Measurements from ENCODE around the gene SH3RF3. TPM values are rescaled to one million over a fixed set of nuclear protein-coding genes. Genes with fewer than 3 reads are reported as not detected.

SH3RF3 gene
- total RNA-seq, 1 donor from 2014 or later = 7.9 TPM

DNA sequence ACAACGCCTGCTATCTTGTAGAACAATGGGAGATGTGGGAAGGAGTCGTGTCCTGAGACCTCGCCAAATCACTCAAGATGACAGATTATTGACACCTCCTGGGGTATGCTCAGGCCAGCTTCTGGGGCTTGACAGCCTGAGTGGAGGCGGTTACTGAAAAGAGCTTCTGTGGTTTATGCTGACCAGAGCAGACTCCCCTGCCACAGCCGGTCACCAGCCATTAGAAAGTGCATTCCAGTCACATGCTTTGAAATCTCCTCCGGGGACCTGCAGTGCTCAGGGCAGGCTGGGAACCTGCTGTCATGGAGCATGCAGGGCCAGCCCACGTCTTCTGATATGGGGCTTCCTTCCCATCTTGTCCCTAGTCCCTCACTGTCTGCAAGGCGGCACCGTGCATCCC lies 268.9 kb downstream of the SH3RF3 start:
- Histone ChIP-seq H3K36me3 (peaks cover 13% of the 10 kb centered on the region), H3K27me3 (ENCODE audit: low read depth) (no peaks in the 10 kb centered on the region), H3K9me3 (replicated peaks) (no peaks in the 10 kb centered on the region), H3K4me3 (no peak overlapping the region), H3K4me1 (peaks cover 15% of the 10 kb centered on the region), H3K27ac (replicated peaks) (no peak overlapping the region)
- no peak for DNase-seq
- TF ChIP-seq, protein P1, sequence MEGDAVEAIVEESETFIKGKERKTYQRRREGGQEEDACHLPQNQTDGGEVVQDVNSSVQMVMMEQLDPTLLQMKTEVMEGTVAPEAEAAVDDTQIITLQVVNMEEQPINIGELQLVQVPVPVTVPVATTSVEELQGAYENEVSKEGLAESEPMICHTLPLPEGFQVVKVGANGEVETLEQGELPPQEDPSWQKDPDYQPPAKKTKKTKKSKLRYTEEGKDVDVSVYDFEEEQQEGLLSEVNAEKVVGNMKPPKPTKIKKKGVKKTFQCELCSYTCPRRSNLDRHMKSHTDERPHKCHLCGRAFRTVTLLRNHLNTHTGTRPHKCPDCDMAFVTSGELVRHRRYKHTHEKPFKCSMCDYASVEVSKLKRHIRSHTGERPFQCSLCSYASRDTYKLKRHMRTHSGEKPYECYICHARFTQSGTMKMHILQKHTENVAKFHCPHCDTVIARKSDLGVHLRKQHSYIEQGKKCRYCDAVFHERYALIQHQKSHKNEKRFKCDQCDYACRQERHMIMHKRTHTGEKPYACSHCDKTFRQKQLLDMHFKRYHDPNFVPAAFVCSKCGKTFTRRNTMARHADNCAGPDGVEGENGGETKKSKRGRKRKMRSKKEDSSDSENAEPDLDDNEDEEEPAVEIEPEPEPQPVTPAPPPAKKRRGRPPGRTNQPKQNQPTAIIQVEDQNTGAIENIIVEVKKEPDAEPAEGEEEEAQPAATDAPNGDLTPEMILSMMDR (IDR thresholded peaks at IDR 0.05; ENCODE audit: borderline replicate concordance) = no peak
- intact Hi-C loops (cut with micrococcal nuclease) = no loop called here

DNA sequence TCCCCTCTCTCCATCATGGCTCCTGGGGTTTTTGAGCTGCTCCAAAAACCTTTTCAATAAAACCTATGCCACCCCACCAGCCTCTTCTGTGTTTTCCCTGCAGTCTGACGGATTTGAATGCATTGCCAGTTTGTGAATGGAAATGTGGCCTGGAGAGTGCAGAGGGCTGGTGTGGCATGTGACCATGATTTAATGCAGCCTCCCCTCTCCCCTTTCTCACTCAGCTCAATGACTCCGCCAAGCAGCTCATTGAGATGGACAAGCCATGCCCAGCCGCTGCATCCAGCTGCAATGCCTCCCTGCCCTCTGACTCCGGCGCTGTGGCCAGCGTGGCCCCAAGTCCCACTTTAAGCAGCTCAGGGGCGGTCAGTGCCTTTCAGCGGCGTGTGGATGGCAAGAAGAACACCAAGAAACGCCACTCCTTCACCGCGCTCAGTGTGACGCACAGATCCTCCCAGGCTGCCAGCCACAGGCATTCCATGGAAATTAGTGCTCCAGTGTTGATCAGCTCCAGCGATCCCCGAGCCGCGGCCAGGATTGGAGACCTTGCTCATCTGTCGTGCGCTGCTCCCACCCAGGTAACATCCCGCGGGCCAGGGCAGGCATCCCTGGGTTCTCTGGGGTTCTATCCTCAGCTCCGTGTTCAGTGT lies 269.5 kb downstream of the SH3RF3 start:
- Histone ChIP-seq H3K27ac (replicated peaks) (no peak overlapping the region), H3K4me1 (peaks cover 15% of the 10 kb centered on the region), H3K9me3 (replicated peaks) (no peaks in the 10 kb centered on the region), H3K27me3 (ENCODE audit: low read depth) (no peaks in the 10 kb centered on the region), H3K36me3 (peaks cover 13% of the 10 kb centered on the region), H3K4me3 (no peak overlapping the region)
- no peak for DNase-seq
- intact Hi-C loops (cut with micrococcal nuclease) = no loop called here
- TF ChIP-seq, protein P1 (IDR thresholded peaks at IDR 0.05; ENCODE audit: borderline replicate concordance) = no peak

DNA sequence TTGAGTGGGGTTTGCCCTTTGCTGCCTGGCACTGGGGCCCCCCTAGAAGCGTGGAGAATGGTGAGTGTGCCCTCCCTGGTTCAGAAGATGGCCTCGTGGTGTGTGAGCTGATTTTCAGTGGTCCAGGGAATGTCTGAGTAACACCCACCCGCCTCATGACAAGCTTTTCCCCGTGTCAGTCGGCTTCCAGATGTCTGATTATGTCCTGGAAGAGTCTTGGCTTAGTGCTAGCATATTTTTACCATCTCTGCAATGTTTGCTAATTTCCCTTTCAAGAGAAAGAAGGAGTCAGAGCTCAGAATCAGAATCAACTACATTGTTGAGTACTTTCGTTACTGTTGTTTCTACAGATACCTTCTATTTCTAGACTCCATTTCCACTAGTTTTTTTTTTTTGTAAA lies 270.1 kb downstream of the SH3RF3 start:
- DNase-seq = no peak
- Histone ChIP-seq H3K9me3 (replicated peaks) (no peaks in the 10 kb centered on the region), H3K36me3 (peaks cover 13% of the 10 kb centered on the region), H3K4me3 (no peak overlapping the region), H3K27ac (replicated peaks) (no peak overlapping the region), H3K4me1 (peaks cover 15% of the 10 kb centered on the region), H3K27me3 (ENCODE audit: low read depth) (no peaks in the 10 kb centered on the region)
- intact Hi-C loops (cut with micrococcal nuclease) = no loop called here
- TF ChIP-seq, protein P1 (IDR thresholded peaks at IDR 0.05; ENCODE audit: borderline replicate concordance) = no peak

DNA sequence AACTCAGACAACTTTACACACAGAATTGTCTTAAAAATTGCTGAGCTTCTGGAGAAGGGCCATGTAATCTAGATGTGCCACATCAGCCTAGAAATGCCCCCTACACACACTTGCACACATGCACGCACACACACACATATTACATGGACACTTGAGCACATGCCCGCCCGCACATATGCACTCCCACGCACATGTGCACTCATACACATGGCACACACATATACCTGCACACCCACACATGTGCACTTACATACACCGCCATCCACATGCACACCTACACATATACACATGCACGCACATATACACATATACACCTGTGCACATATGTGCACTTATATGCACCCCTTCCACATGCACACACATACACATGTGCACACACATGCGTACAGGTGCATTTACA lies 271.1 kb downstream of the SH3RF3 start:
- Histone ChIP-seq H3K4me3 (no peak overlapping the region), H3K27ac (replicated peaks) (no peak overlapping the region), H3K9me3 (replicated peaks) (no peaks in the 10 kb centered on the region), H3K27me3 (ENCODE audit: low read depth) (no peaks in the 10 kb centered on the region), H3K4me1 (peaks cover 15% of the 10 kb centered on the region), H3K36me3 (peaks cover 13% of the 10 kb centered on the region)
- DNase-seq = no peak
- intact Hi-C loops (cut with micrococcal nuclease) = no loop called here
- TF ChIP-seq, protein P1 (IDR thresholded peaks at IDR 0.05; ENCODE audit: borderline replicate concordance) = no peak

DNA sequence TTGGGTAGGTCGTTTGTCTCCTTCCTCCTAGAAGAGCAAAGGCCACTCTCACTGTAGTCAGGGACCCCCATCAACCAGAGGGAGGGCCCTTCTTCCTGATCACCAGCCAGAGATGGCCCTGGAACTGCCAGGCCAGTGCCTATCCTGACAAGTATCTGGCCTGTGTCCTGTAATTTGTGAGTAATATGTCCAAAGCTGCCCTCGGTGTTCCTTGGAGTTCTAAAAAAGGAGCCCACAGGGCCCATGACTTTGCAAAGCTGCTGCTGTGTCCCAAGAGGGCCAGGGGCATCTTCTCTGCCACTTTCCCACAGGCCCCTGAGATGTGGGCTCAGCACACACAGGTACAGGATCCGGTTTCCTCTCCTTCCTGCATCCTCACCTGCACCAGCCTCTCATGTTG lies 272.4 kb downstream of the SH3RF3 start:
- Histone ChIP-seq H3K27ac (replicated peaks) (no peak overlapping the region), H3K9me3 (replicated peaks) (no peaks in the 10 kb centered on the region), H3K4me1 (peaks cover 9% of the 10 kb centered on the region), H3K4me3 (no peak overlapping the region), H3K36me3 (peaks cover 13% of the 10 kb centered on the region), H3K27me3 (ENCODE audit: low read depth) (no peaks in the 10 kb centered on the region)
- TF ChIP-seq, protein P1 (IDR thresholded peaks at IDR 0.05; ENCODE audit: borderline replicate concordance) = no peak
- intact Hi-C loops (cut with micrococcal nuclease) = no loop called here
- no peak for DNase-seq

Measured in left ventricle myocardium inferior (tissue), 1 donor.